H1 (cell line): ENCODE data around the gene TEAD1. TPM values are rescaled to one million over a fixed set of nuclear protein-coding genes. Genes with fewer than 3 reads are reported as not detected.
A peak's percentile ranks its signal among the peaks of the same experiment; 100 is the strongest.

Experiments used
- CTCF ChIA-PET: fragments of 300-600 bp; sonication (Branson Sonifier 250); formaldehyde crosslinking; loops from one replicate; lab custom pipeline; 2021; ENCODE audit not compliant: partially characterized antibody; lab: Charles Lee
- POLR2A ChIA-PET: fragments of 300-600 bp; sonication (Branson Sonifier 250); formaldehyde crosslinking; loops from one replicate; lab custom pipeline; 2021; ENCODE audit warnings: inconsistent platforms; ENCODE audit not compliant: partially characterized antibody; lab: Charles Lee
- DNase-seq, 2 experiments: peaks; one replicate each; pipeline versions ENCODE4 v3.0.0 to v3.0.0-alpha.2; 2010 to 2022; ENCODE audit warnings: low spot score in 2 of 2, low read depth in 1 of 2, mixed read lengths in 1 of 2
- FAIRE-seq: peaks from 2 replicates; lab custom pipeline; 2011; peaks lifted over from hg19 to GRCh38; lab: Jason Lieb, UNC
- H2AFZ ChIP-seq: 2 replicates; pipeline ENCODE4 v1.8.1; 2012; ENCODE audit warnings: low read length, inconsistent platforms
- H2AK5ac ChIP-seq: 2 replicates; pipeline ENCODE4 v1.6.1; 2013; ENCODE audit warnings: low read depth, low read length
- H2BK120ac ChIP-seq: replicated peaks from 2 replicates; pipeline ENCODE3; 2013; ENCODE audit warnings: low read depth, low read length, inconsistent platforms
- H2BK12ac ChIP-seq: 2 replicates; pipeline ENCODE4 v1.6.1; 2013; ENCODE audit warnings: low read depth, low read length
- H2BK15ac ChIP-seq: 2 replicates; pipeline ENCODE4 v1.6.1; 2013; ENCODE audit warnings: low read length
- H2BK20ac ChIP-seq: 2 replicates; pipeline ENCODE4 v1.6.1; 2013; ENCODE audit warnings: low read length
- H2BK5ac ChIP-seq: 2 replicates; pipeline ENCODE4 v1.6.1; 2013; ENCODE audit warnings: low read depth, low read length
- H3K14ac ChIP-seq: 2 replicates; pipeline ENCODE4 v1.6.1; 2013; ENCODE audit warnings: inconsistent platforms; ENCODE audit not compliant: insufficient read length
- H3K18ac ChIP-seq: 2 replicates; pipeline ENCODE4 v1.6.1; 2013; ENCODE audit warnings: low read length; ENCODE audit errors: extremely low read depth
- H3K23ac ChIP-seq: 2 replicates; pipeline ENCODE4 v1.6.1; 2013; ENCODE audit warnings: inconsistent platforms; ENCODE audit not compliant: insufficient read length
- H3K23me2 ChIP-seq: 2 replicates; pipeline ENCODE4 v1.6.1; 2013; ENCODE audit warnings: low read depth, low read length
- H3K27ac ChIP-seq: 2 replicates; pipeline ENCODE4 v1.6.1; 2011; ENCODE audit warnings: low read depth, low read length, inconsistent platforms
- H3K27me3 ChIP-seq, 4 experiments: replicated peaks in 1 of 4; 1 replicate in 1 of 4; 2 replicates in 3 of 4; pipeline versions ENCODE4 v1.6.1 to v1.8.1; 2011 to 2013; ENCODE audit warnings: low read length in 3 of 4, mild to moderate bottlenecking in 3 of 4, inconsistent platforms in 2 of 4, mixed read lengths in 2 of 4, moderate library complexity in 1 of 4; ENCODE audit not compliant: control insufficient read depth in 3 of 4, insufficient read depth in 3 of 4; ENCODE audit errors: extremely low read depth in 1 of 4
- H3K36me3 ChIP-seq, 4 experiments: 2 replicates each; pipeline versions ENCODE4 v1.6.1 to v1.8.1; 2011 to 2013; ENCODE audit warnings: mild to moderate bottlenecking in 4 of 4, low read length in 3 of 4, moderate library complexity in 2 of 4, control low read depth in 1 of 4, inconsistent platforms in 1 of 4; ENCODE audit not compliant: insufficient read depth in 4 of 4, control insufficient read depth in 2 of 4
- H3K4ac ChIP-seq: replicated peaks from 2 replicates; pipeline ENCODE3; 2013; ENCODE audit warnings: low read length, low read depth, mixed read lengths, inconsistent platforms; ENCODE audit not compliant: insufficient read length
- H3K4me1 ChIP-seq, 4 experiments: replicated peaks in 1 of 4; 1 replicate in 1 of 4; 2 replicates in 3 of 4; pipeline versions ENCODE4 v1.6.1 to v1.8.1; 2011 to 2013; ENCODE audit warnings: low read length in 3 of 4, inconsistent platforms in 2 of 4, mixed read lengths in 1 of 4; ENCODE audit not compliant: insufficient read depth in 4 of 4, control insufficient read depth in 3 of 4
- H3K4me2 ChIP-seq, 2 experiments: 2 replicates each; pipeline versions ENCODE4 v1.6.1 to v1.8.1; 2011 to 2013; ENCODE audit warnings: low read depth in 2 of 2, low read length in 2 of 2, control low read depth in 1 of 2, inconsistent platforms in 1 of 2, mild to moderate bottlenecking in 1 of 2; ENCODE audit not compliant: insufficient read depth in 1 of 2
- H3K4me3 ChIP-seq, 4 experiments: fragments of 200-600, 300-600 bp in 1 of 4; sonication (generic), shearing (Covaris generic), sonication (Bioruptor Twin) in 1 of 4; 2 replicates each; pipeline versions ENCODE4 v1.5.1 to v1.8.1; 2011 to 2016; ENCODE audit warnings: low read length in 4 of 4, low read depth in 3 of 4, control low read depth in 2 of 4, inconsistent platforms in 2 of 4, mild to moderate bottlenecking in 2 of 4, mixed read lengths in 1 of 4, moderate library complexity in 1 of 4; ENCODE audit not compliant: insufficient read depth in 2 of 4; ENCODE audit errors: extremely low read depth in 1 of 4
- H3K56ac ChIP-seq: replicated peaks from 2 replicates; pipeline ENCODE3; 2013; ENCODE audit warnings: low read depth, mild to moderate bottlenecking, mixed read lengths, low read length, inconsistent platforms; ENCODE audit not compliant: insufficient read length
- H3K79me1 ChIP-seq: 2 replicates; pipeline ENCODE4 v1.6.1; 2013; ENCODE audit warnings: low read depth, low read length, control low read depth
- H3K79me2 ChIP-seq, 2 experiments: 2 replicates each; pipeline versions ENCODE4 v1.6.1 to v1.8.1; 2012 to 2013; ENCODE audit warnings: low read length in 2 of 2, mild to moderate bottlenecking in 2 of 2, inconsistent platforms in 1 of 2; ENCODE audit not compliant: insufficient read depth in 2 of 2, control insufficient read depth in 1 of 2
- H3K9ac ChIP-seq, 4 experiments: replicated peaks in 1 of 4; 1 replicate in 1 of 4; 2 replicates in 3 of 4; pipeline versions ENCODE4 v1.6.1 to v1.8.1; 2011 to 2013; ENCODE audit warnings: low read depth in 3 of 4, low read length in 3 of 4, control low read depth in 2 of 4, mild to moderate bottlenecking in 2 of 4, moderate library complexity in 2 of 4, inconsistent platforms in 1 of 4; ENCODE audit errors: extremely low read depth in 1 of 4
- H3K9me3 ChIP-seq, 2 experiments: 2 replicates each; pipeline versions ENCODE4 v1.6.1 to v1.8.1; 2012 to 2013; ENCODE audit warnings: mild to moderate bottlenecking in 2 of 2, moderate library complexity in 2 of 2, control low read depth in 1 of 2, inconsistent platforms in 1 of 2, low read depth in 1 of 2, low read length in 1 of 2, mixed read lengths in 1 of 2; ENCODE audit not compliant: insufficient read depth in 2 of 2
- H4K20me1 ChIP-seq, 2 experiments: replicated peaks in 1 of 2; 2 replicates each; pipeline versions ENCODE3 to v1.8.1; 2011 to 2013; ENCODE audit warnings: inconsistent platforms in 2 of 2, low read length in 2 of 2, mild to moderate bottlenecking in 1 of 2; ENCODE audit not compliant: insufficient read depth in 2 of 2, control insufficient read depth in 1 of 2
- H4K5ac ChIP-seq: 2 replicates; pipeline ENCODE4 v1.6.1; 2013; ENCODE audit warnings: low read length, low read depth, mixed read lengths, inconsistent platforms; ENCODE audit not compliant: insufficient read length
- H4K8ac ChIP-seq: 2 replicates; pipeline ENCODE4 v1.8.0; 2013; ENCODE audit warnings: mild to moderate bottlenecking, moderate library complexity, low read length, inconsistent platforms; ENCODE audit not compliant: insufficient read depth; ENCODE audit errors: extremely low read depth
- H4K91ac ChIP-seq: replicated peaks from 2 replicates; pipeline ENCODE3; 2013; ENCODE audit warnings: low read length, mixed read lengths, inconsistent platforms; ENCODE audit not compliant: insufficient read length
- CBX8 ChIP-seq: fragments of 300-800, 300-1000 bp; sonication (generic); IDR thresholded peaks from 2 replicates; pipeline ENCODE4 v1.7.1; 2016; ENCODE audit warnings: low read depth, low read length, borderline replicate concordance
- EGR1 ChIP-seq: IDR thresholded peaks from 2 replicates; pipeline ENCODE4 v1.6.1; 2011; ENCODE audit warnings: low read depth, low read length, borderline replicate concordance
- FOSL1 ChIP-seq: IDR thresholded peaks from 2 replicates; pipeline ENCODE4 v1.6.1; 2011; ENCODE audit warnings: mild to moderate bottlenecking, low read depth, low read length, moderate library complexity; ENCODE audit not compliant: insufficient read depth
- JUN ChIP-seq: IDR thresholded peaks from 2 replicates; pipeline ENCODE4 v1.6.1; 2011; ENCODE audit warnings: low read depth, mild to moderate bottlenecking, improper control_type of control experiment, low read length
- NANOG ChIP-seq: IDR thresholded peaks from 2 replicates; pipeline ENCODE4 v1.6.1; 2011; ENCODE audit warnings: low read length, low read depth, mild to moderate bottlenecking, inconsistent platforms; ENCODE audit not compliant: insufficient read depth, poor library complexity, severe bottlenecking
- RBBP5 ChIP-seq: IDR thresholded peaks from 2 replicates; pipeline ENCODE4 v1.7.1; 2012; ENCODE audit warnings: low read depth, mild to moderate bottlenecking, inconsistent platforms, low read length, moderate library complexity, borderline replicate concordance
- RFX5 ChIP-seq: IDR thresholded peaks from 2 replicates; pipeline ENCODE4 v1.6.1; 2011; ENCODE audit warnings: low read depth, low read length, improper control_type of control experiment, borderline replicate concordance
- SIN3A ChIP-seq, 2 experiments: IDR thresholded peaks in 1 of 2; conservative IDR thresholded peaks in 1 of 2; 2 replicates each; pipeline ENCODE4 v1.6.1; 2011 to 2012; ENCODE audit warnings: low read length in 2 of 2, improper control_type of control experiment in 1 of 2, low read depth in 1 of 2, mild to moderate bottlenecking in 1 of 2
- SP4 ChIP-seq: IDR thresholded peaks from 2 replicates; pipeline ENCODE4 v1.6.1; 2012; ENCODE audit warnings: low read length, inconsistent platforms
- TAF1 ChIP-seq: IDR thresholded peaks from 2 replicates; pipeline ENCODE4 v1.6.1; 2011; ENCODE audit warnings: mild to moderate bottlenecking, low read depth, low read length
- USF2 ChIP-seq: IDR thresholded peaks from 2 replicates; pipeline ENCODE4 v1.6.1; 2011; ENCODE audit warnings: low read length, improper control_type of control experiment
- WGBS, 2 experiments: shearing (Covaris generic) in 1 of 2; methylation state at CpG; one replicate each; pipeline versions ENCODE4 v1.1.6 to v1.1.7; 2013 to 2015; ENCODE audit warnings: low lambda C conversion rate in 2 of 2, mixed read lengths in 2 of 2, inconsistent platforms in 1 of 2, low coverage in 1 of 2, missing lambda C conversion rate in 1 of 2; ENCODE audit not compliant: insufficient replicate concordance in 2 of 2, insufficient coverage in 1 of 2, insufficient read length in 1 of 2; ENCODE audit errors: extremely low coverage in 1 of 2, missing lambda C conversion rate in 1 of 2; 5-methylcytosine and 5-hydroxymethylcytosine counted together
- polyA plus RNA-seq, 7 experiments: library from polyadenylated mRNA; depleted of rRNA in 3 of 7; stranded (reverse) in 5 of 7; unstranded in 2 of 7; fragments of >200 nt in 5 of 7; fragments of 200-250 nt in 2 of 7; gene quantifications; 1 replicate in 5 of 7; 2 replicates in 1 of 7; 4 replicates in 1 of 7; pipeline versions ENCODE4 v1.2.1 to v1.2.3, GENCODE V29; 2011 to 2013; ENCODE audit warnings: missing spikeins in 2 of 7, mixed read lengths in 2 of 7
- total RNA-seq: library from RNA; stranded (reverse); fragmentation: NEBNext Ultra II Directional; extraction: Animal tissue kit (Norgen Biotek cat#: 25700); gene quantifications from 2 replicates; pipeline ENCODE4 v1.2.1, GENCODE V29; 2021

The TEAD1 gene
- total and polyA plus RNA-seq, 2 of the 8 experiments (the other 6 are each of a cell fraction or from before 2014, with no cell fraction given) = 15.6 to 67.4 TPM

GRCh38 chr11:12696911-12697581 is 22.8 kb downstream of the TEAD1 start:
- CTCF ChIA-PET = interaction anchor here (0.7 kb wide), 1 partner anchor 193 kb away, joined by 3 read pairs; no protein-coding TSS in a partner anchor
- no peak overlapping the region for H3K4me3 ChIP-seq
- no peak overlapping the region for H4K8ac ChIP-seq
- peak overlapping the region; percentile 34 for H3K4ac ChIP-seq
- H3K56ac ChIP-seq = no peak overlapping the region
- H3K4me2 ChIP-seq = no peak overlapping the region
- H2BK12ac ChIP-seq = peak overlapping the region; percentile 51
- H3K79me2 ChIP-seq = peaks cover 8 to 98% of the 10 kb centered on the region in 2 experiments
- H2BK120ac ChIP-seq = no peak overlapping the region
- H4K20me1 ChIP-seq = peaks cover 19 to 31% of the 10 kb centered on the region in 2 experiments
- H3K9me3 ChIP-seq = no peaks in the 10 kb centered on the region
- no peaks in the 10 kb centered on the region for H3K36me3 ChIP-seq
- no peak overlapping the region for H3K23ac ChIP-seq
- POLR2A ChIA-PET = interaction anchor here (0.6 kb wide), 1 partner anchor 412 kb away, joined by 4 read pairs; no protein-coding TSS in a partner anchor
- H2BK5ac ChIP-seq = 0 out of 2 replicates have a peak overlapping the region, but pooled peaks have one; percentile 8
- H3K18ac ChIP-seq = no peak overlapping the region
- H3K23me2 ChIP-seq = no peaks in the 10 kb centered on the region; the same call in 1 of the 2 replicates
- H2BK20ac ChIP-seq = 0 out of 2 replicates have a peak overlapping the region, but pooled peaks have one; percentile 32
- 0 out of 2 replicates have a peak overlapping the region, but pooled peaks have one; percentile 40 for H2BK15ac ChIP-seq
- FAIRE-seq = no peak
- no peak overlapping the region for H3K9ac ChIP-seq
- H3K79me1 ChIP-seq = peaks cover 7% of the 10 kb centered on the region
- no peak overlapping the region for H3K14ac ChIP-seq
- DNase-seq = no peak
- no peaks in the 10 kb centered on the region for H3K27me3 ChIP-seq
- H3K4me1 ChIP-seq = peaks cover 16 to 46% (median 26%) of the 10 kb centered on the region in 4 experiments
- H2AFZ ChIP-seq = no peak overlapping the region
- H4K5ac ChIP-seq = no peak overlapping the region
- H2AK5ac ChIP-seq = peak overlapping the region; percentile 89
- no peak overlapping the region for H4K91ac ChIP-seq
- no peak overlapping the region for H3K27ac ChIP-seq
- WGBS, 2 experiments = 87% methylated on average over 5 of the region's 5 CpGs; no CpG with 5 or more reads in 1 of the 2 experiments
- TF ChIP-seq RFX5 (no peak), NANOG (no peak), CBX8 (no peak), RBBP5 (no peak), SP4 (no peak), JUN (no peak), SIN3A (conservative IDR thresholded peaks at IDR 0.05 in 1 of 2, IDR thresholded peaks at IDR 0.05 in 1 of 2; ENCODE audit: low read depth in 1 of 2, low read length in 2 of 2) (no peak), FOSL1 (no peak), USF2 (no peak), TAF1 (no peak), EGR1 (no peak)
